ENCODE data around the gene BSDC1.
"Not testable (repeated sequence)": the region's sequence is repeated elsewhere in the genome, so short reads cannot be mapped to it uniquely, and the experiment has no call there.

Gene BSDC1

DNA sequence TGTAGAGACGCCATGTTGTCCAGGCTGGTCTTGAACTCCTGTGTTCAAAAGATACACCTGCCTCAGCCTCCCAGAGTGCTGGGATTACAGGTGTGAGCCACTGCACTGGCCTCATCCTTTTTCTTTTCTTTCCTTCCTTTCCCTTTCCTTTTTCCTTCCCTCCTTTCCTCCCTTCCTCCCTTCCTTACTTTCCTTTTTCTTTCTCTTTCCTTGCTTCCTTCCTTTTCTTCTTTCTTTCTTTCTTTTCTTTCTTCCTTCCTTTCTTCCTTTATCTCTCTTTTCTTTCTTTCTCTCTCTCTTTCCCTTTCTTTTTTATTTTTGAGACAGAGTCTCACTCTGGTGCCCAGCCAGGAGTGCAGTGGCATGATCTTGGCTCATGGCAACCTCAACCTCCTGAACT is 37.8 kb downstream of the BSDC1 start:
- no peak for DNase-seq

DNA sequence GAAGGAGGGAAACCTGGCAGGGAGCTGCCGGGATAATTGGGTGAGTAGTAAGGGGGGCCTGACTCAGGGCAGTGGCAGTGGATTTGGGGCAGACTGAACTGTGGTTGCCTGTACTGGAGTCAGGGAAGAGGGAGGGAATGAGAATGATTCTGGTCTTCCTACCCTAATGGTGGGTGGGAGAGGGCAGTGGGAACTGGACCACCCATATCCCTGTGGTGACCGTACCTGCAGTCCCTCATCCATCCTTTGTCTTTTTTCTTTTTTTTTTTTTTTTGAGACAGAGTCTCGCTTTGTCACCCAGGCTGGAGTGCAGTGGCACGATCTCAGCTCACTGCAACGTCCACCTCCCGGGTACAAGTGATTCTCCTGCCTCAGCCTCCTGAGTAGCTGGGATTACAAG is 38.5 kb downstream of the BSDC1 start:
- not testable (repeated sequence) for DNase-seq

DNA sequence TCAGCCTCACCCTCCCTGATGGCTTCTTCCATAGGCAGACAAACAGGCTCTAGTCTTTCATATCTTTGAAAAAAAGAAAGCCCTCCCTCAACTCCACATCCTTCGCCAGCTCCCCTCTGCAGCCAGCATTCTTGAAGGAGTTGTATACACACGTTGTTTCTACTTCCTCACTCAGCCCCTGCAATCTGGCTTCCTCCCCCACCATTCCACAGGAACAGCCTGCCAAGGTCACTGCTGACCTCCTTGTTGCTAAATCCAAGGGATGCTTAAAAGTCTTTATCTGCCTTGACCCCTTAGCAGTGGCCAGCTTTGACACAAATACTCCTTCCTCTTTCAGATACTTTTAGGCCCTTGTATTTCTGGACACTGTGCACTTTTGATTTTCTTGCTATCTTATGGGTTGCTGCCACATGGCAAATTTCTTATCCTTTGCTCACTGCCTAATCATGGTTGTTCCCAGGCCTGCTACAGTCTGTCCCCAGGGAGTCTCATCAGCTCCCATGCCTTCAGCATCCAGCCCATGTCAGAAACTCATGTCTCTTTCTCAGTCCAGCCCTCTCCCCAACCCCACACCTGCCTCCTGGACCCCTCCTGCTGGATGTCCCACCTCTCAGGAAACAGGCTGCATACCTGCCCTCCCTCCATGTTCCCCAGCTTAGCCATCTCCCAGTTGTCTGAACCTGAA is 40.2 kb downstream of the BSDC1 start:
- peak; percentile 43 for DNase-seq

DNA sequence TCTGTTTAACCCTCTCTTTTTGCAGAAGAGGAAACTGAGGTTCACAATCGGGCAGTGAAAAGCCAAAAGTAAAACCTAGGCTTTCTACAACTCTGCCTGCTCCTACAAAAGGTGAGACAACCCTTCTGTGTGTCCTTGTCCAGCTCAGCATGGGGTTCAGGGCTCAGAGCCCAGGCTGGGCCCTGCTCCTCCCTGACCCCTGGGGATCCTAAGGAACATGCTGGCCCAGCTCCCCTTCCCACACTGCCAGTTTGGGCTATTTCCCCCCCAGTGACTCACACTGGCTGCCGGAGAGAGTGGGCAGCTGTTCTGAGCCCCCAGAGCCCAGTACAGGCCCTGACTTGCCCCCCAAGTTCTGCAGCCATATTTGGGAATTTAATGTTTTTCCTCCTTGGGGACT is 40.8 kb downstream of the BSDC1 start:
- DNase-seq: no peak

DNA sequence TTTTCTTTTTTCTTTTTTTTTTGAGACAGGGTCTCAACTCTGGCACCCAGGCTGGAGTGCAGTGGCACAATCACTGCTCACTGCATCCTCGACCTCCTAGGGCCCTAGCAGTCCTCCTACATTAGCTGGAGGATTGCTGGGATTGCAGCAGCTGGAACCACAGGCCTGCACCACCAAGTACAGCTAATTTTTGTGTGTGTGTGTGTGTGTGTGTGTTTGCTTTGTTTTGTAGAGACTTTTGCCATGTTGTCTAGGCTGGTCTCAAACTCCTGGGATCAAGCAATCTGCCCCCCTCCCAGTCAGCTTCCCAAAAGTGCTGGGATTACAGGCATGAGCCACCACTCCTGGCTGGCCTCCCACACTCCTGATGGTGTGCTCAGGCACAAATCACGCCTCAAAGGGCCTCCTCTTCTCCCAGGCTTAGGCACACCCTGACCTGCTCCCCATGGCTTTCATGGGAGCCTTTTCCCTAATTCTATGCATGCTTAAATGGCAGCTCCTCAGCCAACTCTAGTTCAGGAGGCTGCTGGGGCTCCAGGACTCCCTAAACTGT is 41.3 kb downstream of the BSDC1 start:
- DNase-seq: no peak

DNA sequence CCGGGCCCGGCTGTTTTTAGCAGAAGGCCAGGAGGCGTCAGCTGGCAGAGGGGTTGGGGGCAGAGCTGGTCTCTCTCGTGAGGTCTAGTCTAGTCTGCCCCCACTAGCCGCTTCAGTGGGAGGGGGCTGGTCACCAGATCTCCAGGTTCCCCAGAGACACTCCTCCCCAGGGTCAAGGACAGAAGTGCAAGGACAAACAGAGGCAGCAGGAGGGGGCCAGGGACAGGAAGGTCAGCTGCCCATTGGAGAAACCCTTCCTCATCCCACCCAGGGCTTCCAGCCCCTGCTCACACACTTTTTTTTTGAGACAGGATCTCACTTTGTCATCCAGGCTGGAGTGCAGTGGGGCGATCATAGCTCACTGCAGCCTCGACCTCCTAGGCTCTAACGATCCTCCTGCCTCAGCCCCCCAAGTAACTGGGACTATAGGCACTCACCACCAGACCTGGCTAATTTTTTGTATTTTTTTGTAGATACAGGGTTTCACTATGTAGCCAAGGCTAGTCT is 41.9 kb downstream of the BSDC1 start:
- DNase-seq: no peak

DNA sequence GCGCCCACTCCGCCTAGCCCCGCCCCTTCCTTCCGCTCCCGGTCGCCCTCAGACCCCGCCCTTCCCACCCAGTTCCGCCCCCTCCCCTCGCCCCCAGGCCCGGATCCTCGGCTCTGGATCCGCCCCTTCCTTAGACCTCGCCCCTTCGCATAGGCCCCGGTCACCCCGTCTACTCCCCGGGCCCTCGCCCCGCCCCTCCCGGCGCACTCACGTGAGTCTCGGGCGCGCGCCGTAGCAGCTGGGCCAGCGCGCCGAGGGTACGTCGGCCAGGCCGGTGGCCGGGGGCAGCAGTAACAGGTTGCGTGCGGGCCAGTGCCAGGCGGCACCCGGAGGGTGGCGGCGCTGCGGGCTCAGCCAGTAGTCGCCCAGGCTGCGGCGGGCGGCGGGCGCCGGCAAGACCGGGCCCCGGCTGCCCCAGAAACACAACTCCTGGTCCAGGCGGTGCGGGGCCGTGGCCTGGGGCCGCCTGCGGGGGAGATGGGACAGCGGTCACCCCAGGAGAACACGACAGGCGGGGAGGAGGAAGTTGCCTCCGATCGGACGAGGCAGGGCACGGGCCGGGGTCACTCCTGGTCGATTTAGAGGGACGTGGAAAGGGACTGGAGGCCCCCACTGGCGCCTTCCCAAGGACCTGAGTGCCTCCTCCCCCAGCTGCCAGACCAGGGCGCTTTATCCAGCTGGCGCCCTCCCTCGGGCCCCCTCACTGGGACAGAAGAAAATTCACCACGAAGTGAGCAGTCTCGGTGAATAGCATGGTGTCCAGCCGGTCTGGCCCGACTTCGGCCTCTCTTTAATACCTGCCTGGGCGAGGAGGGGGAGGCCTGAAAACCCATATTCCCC is 42.6 kb downstream of the BSDC1 start:
- peak; percentile 82 for DNase-seq

DNA sequence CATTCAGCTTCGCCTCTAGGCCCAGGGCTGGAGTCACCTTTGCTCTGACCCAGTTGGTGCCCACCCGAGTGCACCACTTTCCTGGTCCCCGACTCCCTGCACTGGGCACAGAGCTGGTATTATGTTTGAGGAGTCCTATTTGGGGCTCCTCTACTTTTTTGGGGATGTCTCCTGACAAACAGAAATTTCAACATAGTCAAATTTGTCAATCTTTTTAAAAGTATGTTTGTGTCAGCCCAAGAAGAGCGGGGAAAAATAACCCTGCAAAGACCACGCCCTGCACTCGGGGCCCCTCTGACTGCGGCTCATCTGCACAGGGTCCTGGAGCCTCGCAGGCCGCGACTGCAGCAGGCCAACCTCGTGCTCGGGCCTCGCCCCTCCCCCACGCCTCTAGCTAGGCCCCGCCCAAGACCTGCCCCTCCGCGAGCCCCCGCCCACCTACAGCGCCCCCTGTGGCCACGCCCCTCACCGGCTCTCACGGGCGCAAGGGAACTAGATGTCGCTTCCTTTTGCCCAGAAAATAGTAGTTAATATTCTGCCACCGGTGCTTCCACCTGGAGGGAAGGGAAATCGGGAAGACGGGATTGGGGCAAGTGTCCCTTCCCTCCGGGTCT is 43.3 kb downstream of the BSDC1 start:
- DNase-seq: peak; percentile 45

DNA sequence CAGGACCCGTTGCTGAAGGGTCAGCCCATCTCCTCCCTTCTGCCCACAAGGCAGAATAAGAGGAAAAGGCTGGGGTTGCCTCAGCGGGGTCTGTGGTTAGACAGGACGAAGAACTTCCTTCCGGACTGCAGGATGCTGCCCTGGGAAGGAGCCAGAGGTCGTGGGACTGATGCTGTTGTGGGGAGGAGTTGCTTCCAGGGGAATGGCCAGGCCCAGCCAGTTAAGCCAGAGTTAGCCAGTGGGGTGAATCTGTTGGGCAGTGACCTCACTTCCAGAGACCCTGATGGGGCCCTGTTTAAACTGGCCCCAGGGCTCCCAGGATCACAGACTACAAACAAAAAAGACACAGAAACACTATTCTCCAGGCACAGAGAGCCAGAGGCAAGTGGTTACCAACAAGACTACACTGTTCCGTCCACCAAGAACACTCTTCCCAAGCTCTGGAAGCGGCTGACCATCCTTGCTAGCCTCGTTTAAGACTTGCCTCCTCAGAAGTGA is 45.0 kb downstream of the BSDC1 start:
- peak; percentile 80 for DNase-seq

DNA sequence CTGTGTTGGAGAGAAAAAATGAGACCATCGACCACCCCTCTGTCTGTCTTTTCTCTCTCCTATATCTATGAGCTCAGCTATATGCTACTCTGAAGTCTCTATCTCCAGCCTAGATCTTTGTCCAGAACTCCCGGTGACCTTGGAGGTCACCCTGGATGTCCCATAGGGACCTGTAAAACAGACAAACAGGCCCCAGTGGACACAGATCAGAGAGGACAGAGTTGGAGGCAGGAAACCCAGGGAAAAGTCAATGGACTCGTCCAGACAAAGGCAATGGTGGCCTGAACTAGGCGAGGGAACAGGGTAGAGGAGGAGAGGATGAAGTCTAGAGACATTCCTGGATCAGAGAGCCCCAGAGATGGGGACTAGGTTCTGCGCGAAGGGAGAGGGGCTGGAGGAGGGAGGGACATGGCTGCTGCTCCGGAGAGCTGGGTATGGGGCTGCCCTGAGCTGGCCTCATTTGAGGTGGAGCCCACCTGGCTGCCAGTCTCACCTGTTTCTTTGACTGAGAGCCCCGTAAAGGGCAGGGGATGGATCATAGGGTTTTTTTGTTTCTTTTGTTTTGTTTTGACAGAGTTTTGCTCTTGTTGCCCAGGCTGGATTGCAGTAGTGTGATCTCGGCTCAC is 47.6 kb downstream of the BSDC1 start:
- DNase-seq: no peak

DNA sequence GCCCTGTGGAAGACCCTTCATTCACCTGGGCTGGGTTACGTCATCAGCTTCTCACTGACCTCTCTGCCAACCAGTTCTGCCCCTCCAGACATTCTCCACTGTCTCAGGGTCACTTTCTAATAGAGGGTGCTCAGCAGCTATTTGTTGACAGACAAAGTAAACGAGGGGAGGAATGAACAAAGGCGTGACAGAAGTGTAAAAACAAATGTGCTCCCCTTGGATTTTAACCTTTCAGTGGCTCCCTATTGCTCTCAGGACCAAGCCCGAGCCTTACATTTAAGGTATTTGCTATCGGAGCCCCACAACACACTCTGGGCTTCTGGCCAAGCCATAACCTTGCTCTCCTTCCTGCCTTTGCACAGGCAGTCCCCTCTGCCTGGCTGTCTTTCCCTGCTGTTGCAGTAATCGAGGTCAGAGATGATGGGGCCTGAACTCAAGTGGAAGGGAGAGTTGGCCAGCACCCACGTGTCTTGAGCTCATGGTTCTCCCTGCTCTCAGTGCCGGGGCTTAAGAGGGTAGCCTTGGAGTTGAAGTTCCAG is 48.9 kb downstream of the BSDC1 start:
- DNase-seq: no peak

DNA sequence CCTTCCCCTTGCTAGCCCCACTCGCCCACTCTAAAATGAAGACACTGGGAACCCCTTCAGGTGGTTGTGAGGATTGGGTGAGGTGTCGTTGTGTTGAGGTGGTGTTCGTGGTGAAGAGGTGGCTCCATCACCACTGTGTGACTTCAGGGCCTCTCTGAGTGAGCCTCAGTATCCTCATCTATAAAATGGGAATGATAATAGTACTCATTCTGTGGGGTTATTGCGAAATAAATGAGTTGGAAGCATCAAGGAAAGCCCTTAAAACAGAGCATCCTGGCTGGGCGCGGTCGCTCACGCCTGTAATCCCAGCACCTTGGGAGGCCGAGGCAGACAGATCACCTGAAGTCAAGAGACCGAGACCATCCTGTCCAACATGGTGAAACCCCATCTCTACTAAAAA is 51.5 kb downstream of the BSDC1 start:
- no peak for DNase-seq

DNA sequence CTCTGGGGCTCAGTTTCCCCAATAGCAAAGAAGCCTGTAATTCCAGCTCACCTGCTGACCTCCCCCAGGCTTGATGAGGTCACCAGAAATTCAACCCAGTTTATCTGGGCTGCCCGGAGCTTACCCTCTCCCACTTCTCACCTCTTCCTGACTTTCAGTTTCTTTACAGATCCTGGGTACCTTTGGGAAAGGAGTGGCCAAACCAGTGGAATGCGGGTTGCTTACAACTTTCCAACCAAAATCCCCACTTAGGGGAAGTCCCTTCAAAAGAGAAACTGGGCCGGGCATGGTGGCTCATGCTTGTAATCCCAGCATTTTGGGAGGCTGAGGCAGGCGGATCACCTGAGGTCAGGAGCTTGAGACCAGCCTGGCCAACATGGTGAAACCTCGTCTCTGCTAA is 52.3 kb downstream of the BSDC1 start:
- DNase-seq: no peak

DNA sequence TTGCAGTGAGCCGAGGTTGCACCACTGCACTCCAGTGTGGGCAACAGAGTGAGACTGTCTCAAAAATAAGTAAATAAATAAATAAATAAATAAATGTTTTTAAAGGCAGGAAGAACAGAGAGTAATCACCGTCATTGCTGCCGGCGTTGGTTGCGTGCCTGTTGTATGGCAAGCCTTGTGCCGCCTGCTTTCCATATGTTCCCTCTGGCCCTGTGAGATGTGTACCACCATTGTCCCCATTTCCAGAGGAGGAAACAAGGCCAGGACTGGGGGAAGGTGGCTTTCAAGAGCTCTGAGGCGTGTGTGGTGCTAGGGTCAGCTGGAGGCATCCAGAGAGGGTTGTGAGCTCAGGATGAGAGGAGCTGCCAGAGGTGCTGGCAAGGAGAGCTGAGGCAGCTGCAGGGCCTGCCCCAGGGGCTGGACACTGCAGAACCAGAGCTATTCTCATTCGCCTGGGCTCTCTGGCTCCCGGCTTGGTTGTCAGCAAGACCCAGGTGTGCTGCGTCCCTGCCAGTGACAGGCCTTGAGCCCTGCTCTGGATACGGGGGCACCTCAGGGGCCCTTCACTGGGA is 53.0 kb downstream of the BSDC1 start:
- no peak for DNase-seq

DNA sequence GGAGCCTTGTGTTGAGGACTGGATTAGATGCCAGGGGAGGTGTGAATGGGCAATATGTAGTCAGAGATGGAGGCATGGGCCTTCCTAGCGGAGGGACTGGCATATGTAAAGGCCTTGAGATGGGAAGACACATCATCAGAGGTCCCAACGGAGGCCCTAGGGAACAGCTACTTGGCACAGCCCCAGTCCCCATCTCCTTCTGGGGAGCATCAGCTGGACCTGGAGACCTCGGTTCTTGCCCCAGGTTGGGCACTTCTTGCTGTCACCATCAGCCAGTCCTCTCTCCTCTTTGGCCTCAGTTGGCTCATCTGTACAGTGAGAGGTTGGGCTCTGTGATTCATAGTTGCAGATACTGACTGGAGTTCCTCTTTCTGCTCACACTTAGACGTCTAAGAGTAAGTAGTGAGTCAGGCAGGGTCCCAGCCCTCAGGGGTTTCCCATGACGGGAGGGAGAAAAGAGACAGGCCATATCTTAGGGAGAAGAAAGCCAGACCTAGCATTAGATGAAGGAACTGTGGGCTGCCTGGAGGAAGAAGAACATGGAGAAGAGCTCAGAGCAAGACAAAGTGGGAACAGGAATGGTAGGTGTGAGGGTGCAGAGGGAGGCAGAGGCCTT is 54.8 kb downstream of the BSDC1 start:
- DNase-seq: peak; percentile 94

DNA sequence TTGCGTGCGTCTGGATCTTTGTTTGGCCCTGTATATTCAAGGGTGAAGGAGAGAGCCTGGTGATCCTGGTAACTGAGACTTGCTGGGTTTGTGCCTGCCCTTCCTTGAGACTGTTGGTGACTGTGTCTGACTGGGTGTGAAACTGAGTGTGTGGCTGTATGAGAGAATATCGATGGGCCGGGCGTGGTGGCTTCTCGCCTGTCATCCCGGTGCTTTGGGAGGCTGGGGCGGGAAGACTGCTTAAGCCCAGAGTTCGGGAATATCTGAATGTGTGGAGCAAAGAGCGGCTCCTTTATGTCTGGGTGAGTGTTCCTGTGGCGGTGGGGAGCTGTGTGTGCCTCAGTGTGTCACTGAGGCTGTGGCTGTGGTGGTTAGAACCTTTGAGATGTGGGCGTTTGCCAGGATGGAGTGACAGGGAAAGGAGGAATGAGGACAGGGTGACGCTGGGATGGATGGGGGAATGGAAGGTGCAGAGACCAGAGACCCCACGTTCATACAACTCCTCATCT is 55.5 kb downstream of the BSDC1 start:
- DNase-seq: no peak

DNA sequence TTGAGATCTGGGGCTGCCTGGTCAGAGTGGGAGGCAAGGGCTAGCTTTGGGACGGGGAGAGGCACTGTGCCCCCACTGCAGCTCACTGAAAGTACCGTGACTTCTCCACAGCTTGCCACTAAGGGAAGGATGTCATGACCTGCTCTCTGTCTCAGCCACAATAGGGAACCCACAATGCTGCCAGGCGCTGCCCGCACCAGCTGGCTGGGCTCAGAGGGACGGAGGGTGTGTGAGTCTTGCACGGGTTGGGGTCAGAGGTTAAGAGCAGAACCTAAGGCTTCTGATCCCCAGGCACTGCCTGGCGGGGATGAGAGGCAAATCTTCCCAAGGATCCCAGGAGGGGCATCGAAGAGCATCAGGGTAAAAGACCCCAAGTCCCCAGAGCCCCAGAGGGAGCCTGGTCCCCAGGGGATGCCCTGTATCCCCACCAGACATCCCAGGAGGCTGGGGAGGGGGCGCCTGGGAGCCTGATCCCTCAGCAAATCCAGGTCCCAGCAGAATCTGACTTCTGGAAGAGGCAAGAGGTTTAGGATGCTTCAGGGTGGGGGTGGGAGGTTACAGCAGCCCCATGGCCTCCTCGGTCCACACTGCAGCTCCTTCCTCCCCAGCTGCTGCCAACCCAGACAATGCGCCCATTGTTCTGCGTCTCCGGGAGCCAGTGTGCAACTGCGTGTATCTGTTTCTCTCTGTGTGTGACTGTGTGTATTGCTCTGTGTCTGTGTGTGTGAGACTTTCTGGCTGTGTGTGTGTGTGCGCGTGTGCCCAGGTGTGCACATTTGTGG is 56.2 kb downstream of the BSDC1 start:
- peak; percentile 92 for DNase-seq

DNA sequence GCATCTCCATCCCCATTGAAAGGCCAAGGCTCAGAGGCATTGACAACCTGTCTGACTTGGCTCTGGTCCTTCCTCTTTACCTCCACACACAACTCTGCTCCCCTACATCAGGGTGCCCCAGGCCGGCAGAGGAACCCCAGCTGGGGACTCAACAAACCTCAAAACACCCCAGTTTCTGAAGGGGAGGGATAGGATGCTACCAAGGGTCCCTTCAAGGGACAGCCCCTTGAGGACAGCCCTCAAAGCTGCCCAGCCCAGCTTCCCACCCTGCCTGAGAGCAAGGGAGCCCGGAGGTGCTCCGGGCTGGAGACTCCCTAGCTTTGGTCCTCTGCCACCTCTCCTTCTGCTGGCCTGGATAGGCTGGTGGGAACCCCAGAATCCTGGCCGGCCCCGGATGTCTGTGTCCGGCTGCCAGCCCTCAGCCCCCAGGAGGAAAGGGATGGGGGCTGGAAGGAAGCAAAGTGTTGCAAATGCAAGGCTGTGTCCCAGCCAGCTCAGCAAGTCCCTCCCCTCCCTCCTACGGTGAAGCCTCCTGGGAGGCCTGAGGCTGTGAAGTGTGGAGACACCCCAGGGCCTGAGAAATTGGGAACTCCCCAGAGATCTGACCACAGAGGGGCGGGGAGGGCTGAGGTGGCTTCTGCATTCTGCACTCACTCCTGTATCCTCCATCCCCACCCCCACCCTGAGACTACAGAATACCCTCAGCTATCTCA is 57.1 kb downstream of the BSDC1 start:
- peak; percentile 93 for DNase-seq

DNA sequence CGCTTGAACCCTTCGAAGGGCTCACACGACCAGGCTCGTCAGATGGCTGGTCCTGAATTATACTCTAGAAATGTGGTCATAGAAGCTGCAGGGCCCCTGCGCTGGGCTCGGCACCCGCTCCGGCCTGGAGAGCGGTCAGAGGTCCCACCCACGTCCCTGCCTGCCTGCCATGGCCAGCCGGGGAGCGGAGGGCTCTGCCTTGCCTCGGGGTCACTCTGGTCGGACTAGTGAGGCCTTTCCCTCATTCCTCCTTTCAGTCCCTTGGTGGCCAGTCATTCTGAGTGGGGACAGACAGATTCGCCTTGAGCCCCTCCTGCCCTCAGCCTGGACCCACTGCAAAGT is 57.7 kb downstream of the BSDC1 start:
- DNase-seq: no peak

All from MV-4-11 (cell line).